Retinal pigment epithelial cell (primary cell): Measurements from ENCODE around the gene ZNF860.
"Not testable (repeated sequence)": the region's sequence is repeated elsewhere in the genome, so short reads cannot be mapped to it uniquely, and the experiment has no call there.

ENCODE experiments used
- DNase-seq: peaks from one replicate; pipeline ENCODE4 v3.0.0-alpha.2; 2010; ENCODE audit warnings: low read depth
- H3K4me3 ChIP-seq: 2 replicates; pipeline ENCODE4 v1.5.1; 2011; ENCODE audit warnings: mild to moderate bottlenecking, low read length, control low read depth, moderate library complexity
- CTCF ChIP-seq: conservative IDR thresholded peaks from 2 replicates; pipeline ENCODE4 v1.5.1; 2011; ENCODE audit warnings: low read depth, low read length, control low read depth, inconsistent platforms

The ZNF860 gene

GRCh38 chr3:31977736-31978135 lies 3.8 kb upstream of the ZNF860 start:
- no peak for TF ChIP-seq CTCF
- no peak overlapping the region for H3K4me3 ChIP-seq
- no peak for DNase-seq

- DNase-seq = no peak
- no peak overlapping the region for H3K4me3 ChIP-seq
- TF ChIP-seq CTCF = no peak
Observed at GRCh38 chr3:31978553-31978952, 3.0 kb upstream of the ZNF860 start.

- peak overlapping the region; percentile 86 for H3K4me3 ChIP-seq
- DNase-seq = no peak
- no peak for TF ChIP-seq CTCF
Observed at GRCh38 chr3:31979001-31979697, 2.4 kb upstream of the ZNF860 start.

- peak overlapping the region; percentile 86 for H3K4me3 ChIP-seq
- TF ChIP-seq CTCF = peak; percentile 2
- DNase-seq = no peak
Observed at GRCh38 chr3:31980530-31981205, 882 bp upstream of the ZNF860 start.

GRCh38 chr3:31984321-31984720 lies 2.8 kb downstream of the ZNF860 start:
- no peak overlapping the region for H3K4me3 ChIP-seq
- no peak for DNase-seq
- TF ChIP-seq CTCF = no peak

GRCh38 chr3:31985831-31986230 lies 4.3 kb downstream of the ZNF860 start:
- TF ChIP-seq CTCF = no peak
- DNase-seq = no peak

GRCh38 chr3:31988271-31988670 lies 6.7 kb downstream of the ZNF860 start:
- TF ChIP-seq CTCF = no peak
- DNase-seq = no peak
- H3K4me3 ChIP-seq = no peak overlapping the region

More at GRCh38 chr3:31985831-31986230, 4.3 kb downstream of the ZNF860 start:
- H3K4me3 ChIP-seq = no peak overlapping the region

GRCh38 chr3:31992995-31993394 lies 11.4 kb downstream of the ZNF860 start:
- H3K4me3 ChIP-seq, DNase-seq: not testable (repeated sequence)
